Thoracic aorta (tissue), 2 donors: Measurements from ENCODE around the gene CTSE. TPM values are rescaled to one million over a fixed set of nuclear protein-coding genes. Genes with fewer than 3 reads are reported as not detected.

Experiments used
- ATAC-seq: fragments of 150-250 bp; one replicate; pipeline ENCODE4 v1.8.0; 2017; ENCODE audit warnings: low read depth; ENCODE audit not compliant: insufficient number of reproducible peaks, low FRiP score
- DNase-seq: peaks from one replicate; pipeline ENCODE4 v3.0.0-alpha.2; 2020; ENCODE audit warnings: low spot score
- H3K27ac ChIP-seq, 2 donors: fragments of 200-600 bp; sonication (generic); 1 replicate in 1 of 2; 2 replicates in 1 of 2; pipeline ENCODE4 v1.5.1; 2016; ENCODE audit warnings: mild to moderate bottlenecking in 2 of 2, moderate library complexity in 2 of 2
- H3K27me3 ChIP-seq: fragments of 200-600 bp; sonication (generic); replicated peaks from 2 replicates; pipeline ENCODE4 v1.6.0; 2016; ENCODE audit warnings: mild to moderate bottlenecking; ENCODE audit not compliant: insufficient read depth
- H3K36me3 ChIP-seq: fragments of 200-600 bp; sonication (generic); one replicate; pipeline ENCODE4 v1.5.1; 2016
- H3K4me1 ChIP-seq, 2 donors: fragments of 200-600 bp; sonication (generic); 1 replicate in 1 of 2; 2 replicates in 1 of 2; pipeline versions ENCODE4 v1.5.1 to v1.6.0; 2016; ENCODE audit warnings: low read depth in 2 of 2, mild to moderate bottlenecking in 1 of 2; ENCODE audit not compliant: control insufficient read depth in 1 of 2
- H3K4me3 ChIP-seq: fragments of 200-600 bp; sonication (generic); 2 replicates; pipeline ENCODE4 v1.5.1; 2016; ENCODE audit warnings: mild to moderate bottlenecking
- H3K9me3 ChIP-seq: fragments of 200-600 bp; sonication (generic); 2 replicates; pipeline ENCODE4 v1.5.1; 2016
- total RNA-seq, 2 donors: library from RNA; depleted of rRNA; stranded (reverse); fragments of >200 nt; gene quantifications; one replicate each; pipeline versions ENCODE4 v1.1.0 to v1.2.3, GENCODE V29; 2016
- TF ChIP-seq, protein P1 (sequence below): fragments of 200-600 bp; sonication (generic); IDR thresholded peaks from one replicate; pipeline ENCODE4 v1.5.1; 2019; ENCODE audit warnings: antibody characterized with exemption

Gene CTSE
- total RNA-seq, 2 donors from 2014 or later = 22.2 TPM; not detected in 1

DNA sequence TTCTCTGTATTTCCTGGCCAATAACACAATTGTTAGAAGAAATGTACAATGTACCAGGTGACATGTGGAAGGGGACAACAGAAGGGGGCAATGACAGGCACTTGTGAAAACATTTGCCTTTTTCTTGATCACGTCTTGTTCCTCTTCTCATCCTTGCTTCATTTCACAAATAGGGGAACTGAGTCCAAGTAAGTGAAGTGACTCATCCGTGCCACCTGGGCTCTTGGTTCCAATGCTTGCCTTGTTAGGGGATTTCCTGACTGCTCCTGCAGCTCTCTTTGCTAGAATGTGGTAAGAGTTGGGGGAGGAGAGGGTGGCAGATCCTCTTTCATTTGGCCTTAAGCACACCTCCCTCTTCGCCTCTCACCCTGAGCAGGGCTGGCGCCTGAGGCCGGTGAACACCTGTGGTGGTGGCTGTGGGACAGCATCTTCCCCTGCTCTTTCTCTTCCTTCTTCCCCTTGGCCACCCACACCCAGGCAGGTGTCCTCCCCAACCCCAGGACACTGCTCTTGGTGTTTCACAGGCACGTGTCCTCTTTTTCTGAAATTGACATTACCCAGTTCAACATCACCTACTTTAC lies 27.1 kb upstream of the CTSE start:
- H3K27ac ChIP-seq = no peak overlapping the region
- DNase-seq = no peak
- no peaks in the 10 kb centered on the region for H3K9me3 ChIP-seq
- TF ChIP-seq, protein P1, sequence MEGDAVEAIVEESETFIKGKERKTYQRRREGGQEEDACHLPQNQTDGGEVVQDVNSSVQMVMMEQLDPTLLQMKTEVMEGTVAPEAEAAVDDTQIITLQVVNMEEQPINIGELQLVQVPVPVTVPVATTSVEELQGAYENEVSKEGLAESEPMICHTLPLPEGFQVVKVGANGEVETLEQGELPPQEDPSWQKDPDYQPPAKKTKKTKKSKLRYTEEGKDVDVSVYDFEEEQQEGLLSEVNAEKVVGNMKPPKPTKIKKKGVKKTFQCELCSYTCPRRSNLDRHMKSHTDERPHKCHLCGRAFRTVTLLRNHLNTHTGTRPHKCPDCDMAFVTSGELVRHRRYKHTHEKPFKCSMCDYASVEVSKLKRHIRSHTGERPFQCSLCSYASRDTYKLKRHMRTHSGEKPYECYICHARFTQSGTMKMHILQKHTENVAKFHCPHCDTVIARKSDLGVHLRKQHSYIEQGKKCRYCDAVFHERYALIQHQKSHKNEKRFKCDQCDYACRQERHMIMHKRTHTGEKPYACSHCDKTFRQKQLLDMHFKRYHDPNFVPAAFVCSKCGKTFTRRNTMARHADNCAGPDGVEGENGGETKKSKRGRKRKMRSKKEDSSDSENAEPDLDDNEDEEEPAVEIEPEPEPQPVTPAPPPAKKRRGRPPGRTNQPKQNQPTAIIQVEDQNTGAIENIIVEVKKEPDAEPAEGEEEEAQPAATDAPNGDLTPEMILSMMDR = no peak
- H3K4me1 ChIP-seq = no peaks in the 10 kb centered on the region
- H3K27me3 ChIP-seq = no peaks in the 10 kb centered on the region
- H3K36me3 ChIP-seq = no peaks in the 10 kb centered on the region
- ATAC-seq = no peak
- H3K4me3 ChIP-seq = no peak overlapping the region

- TF ChIP-seq, protein P1 = no peak
- ATAC-seq (no peak), DNase-seq (no peak)
- H3K4me1 ChIP-seq = no peaks in the 10 kb centered on the region
- H3K27ac ChIP-seq = no peak overlapping the region
- no peak overlapping the region for H3K4me3 ChIP-seq
- H3K9me3 ChIP-seq = no peaks in the 10 kb centered on the region
- H3K36me3 ChIP-seq = no peaks in the 10 kb centered on the region
- H3K27me3 ChIP-seq = no peaks in the 10 kb centered on the region
Observed at GRCh38 chr1:206049919-206050600, 26.4 kb upstream of the CTSE start.

GRCh38 chr1:206049293-206049692 lies 25.6 kb upstream of the CTSE start:
- H3K4me3 ChIP-seq = no peak overlapping the region
- no peaks in the 10 kb centered on the region for H3K36me3 ChIP-seq
- TF ChIP-seq, protein P1 = no peak
- no peaks in the 10 kb centered on the region for H3K27me3 ChIP-seq
- no peak overlapping the region for H3K27ac ChIP-seq
- no peaks in the 10 kb centered on the region for H3K4me1 ChIP-seq
- H3K9me3 ChIP-seq = no peaks in the 10 kb centered on the region
- no peak for DNase-seq
- ATAC-seq = no peak

GRCh38 chr1:206048582-206048981 lies 24.9 kb upstream of the CTSE start:
- H3K9me3 ChIP-seq = no peaks in the 10 kb centered on the region
- no peak overlapping the region for H3K27ac ChIP-seq
- no peaks in the 10 kb centered on the region for H3K36me3 ChIP-seq
- DNase-seq (no peak), ATAC-seq (no peak)
- H3K4me3 ChIP-seq = no peak overlapping the region
- no peaks in the 10 kb centered on the region for H3K4me1 ChIP-seq
- TF ChIP-seq, protein P1 = no peak
- H3K27me3 ChIP-seq = no peaks in the 10 kb centered on the region

DNA sequence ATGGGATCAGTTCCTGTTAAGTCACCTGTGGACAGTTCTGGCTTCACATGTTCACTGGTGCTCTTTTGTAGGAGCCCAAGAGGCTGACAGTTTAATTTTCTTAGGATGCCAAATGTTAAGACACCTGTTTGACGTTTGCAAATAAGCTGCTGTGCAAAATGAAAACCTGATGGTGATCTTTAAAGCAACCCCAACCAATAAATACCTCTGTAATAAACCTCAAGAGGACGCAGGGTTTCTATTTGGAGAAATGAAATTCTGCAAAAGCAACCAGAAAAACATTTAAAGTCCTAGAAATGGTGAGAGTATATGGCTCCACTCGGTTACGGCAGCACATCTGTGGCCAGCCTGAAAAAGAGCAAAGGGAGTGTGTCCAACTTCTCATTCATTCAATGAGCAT lies 23.6 kb upstream of the CTSE start:
- no peak overlapping the region for H3K27ac ChIP-seq
- H3K36me3 ChIP-seq = no peaks in the 10 kb centered on the region
- DNase-seq (no peak), ATAC-seq (no peak)
- H3K4me1 ChIP-seq = no peaks in the 10 kb centered on the region
- TF ChIP-seq, protein P1 = no peak
- no peak overlapping the region for H3K4me3 ChIP-seq
- no peaks in the 10 kb centered on the region for H3K9me3 ChIP-seq
- H3K27me3 ChIP-seq = no peaks in the 10 kb centered on the region
